K562 (cell line): Measurements from ENCODE around the gene FOXJ1. TPM values are rescaled to one million over a fixed set of nuclear protein-coding genes. Genes with fewer than 3 reads are reported as not detected.

ENCODE experiments used
- ATAC-seq: fragments of 200-7000 bp; cut with Tn5 transposase; 3 replicates; pipeline ENCODE4 v1.9.1; 2020; ENCODE audit warnings: moderate library complexity
- BruUV-seq: library from RNA; stranded (reverse); fragments of 400-500 nt; replicated peaks from 2 replicates; lab custom pipeline; 2021; lab: Mats Ljungman, UMichigan
- CTCF ChIA-PET: fragments of 300-600 bp; formaldehyde crosslinking; extraction: SDS; loops from one replicate; lab custom pipeline; 2021; ENCODE audit warnings: low intra/inter-chr PET ratio; lab: Yijun Ruan, JAX
- POLR2A ChIA-PET: fragments of 300-600, 350-650 bp; sonication (Branson Sonifier 250); formaldehyde crosslinking; extraction: SDS; loops from one replicate; lab custom pipeline; 2021; ENCODE audit warnings: antibody characterized with exemption, inconsistent platforms; lab: Yijun Ruan, JAX
- DNase-seq, 4 experiments: peaks; one replicate each; pipeline versions ENCODE4 v3.0.0 to v3.0.0-alpha.2; 2011 to 2018; ENCODE audit warnings: low spot score in 3 of 4, mixed read lengths in 3 of 4; ENCODE audit errors: extremely low read depth in 1 of 4
- FAIRE-seq: peaks from 2 replicates; lab custom pipeline; 2011; peaks lifted over from hg19 to GRCh38; lab: Jason Lieb, UNC
- H2AFZ ChIP-seq: 2 replicates; pipeline ENCODE4 v1.6.0; 2011; ENCODE audit warnings: low read depth, low read length, control low read depth, inconsistent platforms
- H3K27ac ChIP-seq: fragments of 200-600 bp; 3 replicates; pipeline ENCODE4 v1.8.0; 2011; ENCODE audit warnings: low read depth, mild to moderate bottlenecking, control low read depth, inconsistent platforms, low read length, moderate library complexity, mixed read lengths; ENCODE audit errors: extremely low read depth
- H3K27me3 ChIP-seq, 2 experiments: fragments of 300-600 bp in 1 of 2; 2 replicates in 1 of 2; 3 replicates in 1 of 2; pipeline versions ENCODE4 v1.6.0 to v1.8.0; 2011; ENCODE audit warnings: inconsistent platforms in 2 of 2, low read length in 2 of 2, mild to moderate bottlenecking in 1 of 2, mixed read lengths in 1 of 2, moderate library complexity in 1 of 2; ENCODE audit not compliant: control insufficient read depth in 2 of 2, insufficient read depth in 2 of 2
- H3K36me3 ChIP-seq: fragments of 300-600 bp; 3 replicates; pipeline ENCODE4 v1.8.0; 2011; ENCODE audit warnings: mild to moderate bottlenecking, low read length, inconsistent platforms; ENCODE audit not compliant: control insufficient read depth, insufficient read depth
- H3K4me1 ChIP-seq, 2 experiments: fragments of 200-600 bp in 1 of 2; replicated peaks in 1 of 2; 2 replicates in 1 of 2; 3 replicates in 1 of 2; pipeline versions ENCODE4 v1.5.1 to v1.8.0; 2011; ENCODE audit warnings: inconsistent platforms in 2 of 2, low read length in 2 of 2, mild to moderate bottlenecking in 1 of 2, mixed read lengths in 1 of 2, moderate library complexity in 1 of 2; ENCODE audit not compliant: control insufficient read depth in 2 of 2, insufficient read depth in 2 of 2
- H3K4me2 ChIP-seq: 2 replicates; pipeline ENCODE4 v1.6.1; 2011; ENCODE audit warnings: low read length, control low read depth, inconsistent platforms, mixed read lengths; ENCODE audit not compliant: insufficient read depth
- H3K4me3 ChIP-seq: fragments of 200-600 bp; sonication (generic), shearing (Covaris generic); 2 replicates; pipeline ENCODE4 v1.5.1; 2016; ENCODE audit warnings: control low read depth, inconsistent platforms
- H3K79me2 ChIP-seq: fragments of 200-600 bp; 3 replicates; pipeline ENCODE4 v1.8.0; 2011; ENCODE audit warnings: low read length, inconsistent platforms; ENCODE audit not compliant: control insufficient read depth, insufficient read depth
- H3K9ac ChIP-seq, 2 experiments: 2 replicates each; pipeline versions ENCODE4 v1.6.0 to v1.6.1; 2011; ENCODE audit warnings: low read depth in 2 of 2, low read length in 2 of 2, control low read depth in 1 of 2, inconsistent platforms in 1 of 2, mild to moderate bottlenecking in 1 of 2, mixed read lengths in 1 of 2; ENCODE audit not compliant: insufficient read depth in 1 of 2
- H3K9me1 ChIP-seq: one replicate; pipeline ENCODE4 v1.6.0; 2011; ENCODE audit warnings: inconsistent platforms, mild to moderate bottlenecking, low read length, moderate library complexity; ENCODE audit not compliant: control insufficient read depth, insufficient read depth
- H3K9me3 ChIP-seq: replicated peaks from 2 replicates; pipeline ENCODE4 v1.5.1; 2011; ENCODE audit warnings: low read depth, low read length, inconsistent platforms; ENCODE audit not compliant: control insufficient read depth, insufficient read depth
- H4K20me1 ChIP-seq: replicated peaks from 2 replicates; pipeline ENCODE4 v1.6.1; 2011; ENCODE audit warnings: low read length, inconsistent platforms, mixed read lengths; ENCODE audit not compliant: control insufficient read depth, insufficient read depth
- KAT2B ChIP-seq: IDR thresholded peaks from one replicate; pipeline ENCODE4 v1.6.1; 2012; ENCODE audit warnings: low read depth, mild to moderate bottlenecking, control low read depth, inconsistent platforms, low read length, moderate library complexity
- KAT7 ChIP-seq: sonication (generic); formaldehyde crosslinking; IDR thresholded peaks from 2 replicates; pipeline ENCODE4 v1.8.0; 2022; ENCODE audit warnings: missing genetic modification reagents, mild to moderate bottlenecking, borderline replicate concordance
- MECOM ChIP-seq: fragments of 250-450 bp; sonication (Bioruptor Pico); IDR thresholded peaks from 2 replicates; pipeline ENCODE4 v1.8.0; 2022; ENCODE audit warnings: inconsistent platforms
- NR4A1 ChIP-seq, 2 experiments: fragments of 250-450 bp in 1 of 2; fragments of 450-650 bp in 1 of 2; sonication (Bioruptor Pico) in 1 of 2; IDR thresholded peaks; 2 replicates each; pipeline versions ENCODE4 v1.4.0 to v1.6.1; 2016 to 2020; ENCODE audit warnings: mild to moderate bottlenecking in 2 of 2, missing compliant biosample characterization in 1 of 2, missing genetic modification characterization in 1 of 2, moderate library complexity in 1 of 2
- RBFOX2 ChIP-seq: fragments of 200-400 bp; formaldehyde crosslinking; IDR thresholded peaks from 2 replicates; pipeline ENCODE4 v1.6.1; 2017; ENCODE audit warnings: low read depth, mild to moderate bottlenecking, low read length, moderate library complexity
- TEAD1 ChIP-seq, 2 experiments: fragments of 450-650 bp in 1 of 2; sonication (generic) in 1 of 2; formaldehyde crosslinking; IDR thresholded peaks; 2 replicates each; pipeline versions ENCODE4 v1.4.0 to v1.8.0; 2020 to 2022; ENCODE audit warnings: mild to moderate bottlenecking in 2 of 2, missing genetic modification reagents in 1 of 2
- ZFP91 ChIP-seq: sonication (generic); formaldehyde crosslinking; IDR thresholded peaks from 2 replicates; pipeline ENCODE4 v1.8.0; 2022; ENCODE audit warnings: mild to moderate bottlenecking, missing genetic modification reagents
- WGBS: fragments of 100-300 bp; shearing (Covaris generic); methylation state at CpG from one replicate; pipeline ENCODE4 v1.1.6; 2016; ENCODE audit warnings: low coverage, mixed read lengths; ENCODE audit not compliant: insufficient coverage; ENCODE audit errors: missing lambda C conversion rate; 5-methylcytosine and 5-hydroxymethylcytosine counted together
- in situ Hi-C: fragments of 300-500 bp; cut with MboI; formaldehyde crosslinking; loops from 4 replicates; pipeline ENCODE4 v1.15.0; 2018; ENCODE audit warnings: inconsistent platforms, mixed read lengths
- intact Hi-C: fragments of 100-400 bp; cut with micrococcal nuclease; formaldehyde crosslinking; loops from 2 replicates; pipeline ENCODE4 v1.14.2; 2022
- polyA plus RNA-seq, 8 experiments: library from polyadenylated mRNA; depleted of rRNA in 4 of 8; stranded (reverse) in 5 of 8; unstranded in 3 of 8; fragments of >200 nt; fragmentation: Nextera tagmentation in 2 of 8; fragmentation: Illumina TruSeq in 1 of 8; extraction: Ambion mirVana in 2 of 8; extraction: Trizol in 1 of 8; gene quantifications; 2 replicates each; pipeline versions ENCODE4 v1.2.1 to v1.2.3, GENCODE V29; 2011 to 2014; ENCODE audit warnings: inconsistent platforms in 1 of 8, missing spikeins in 1 of 8
- total RNA-seq, 7 experiments: library from RNA; depleted of rRNA in 6 of 7; stranded (reverse); fragments of >200 nt in 6 of 7; fragmentation: Illumina TruSeq in 2 of 7; extraction: Trizol in 2 of 7; gene quantifications; 2 replicates each; pipeline versions ENCODE4 v1.2.1 to v1.2.3, GENCODE V29; 2011 to 2021; ENCODE audit warnings: low replicate concordance in 1 of 7

FOXJ1 gene
- total and polyA plus RNA-seq, 9 of the 15 experiments (the other 6 are each of a cell fraction or from before 2014, with no cell fraction given): 0.07 TPM; not detected in 8

- TSS peak; percentile 99 for BruUV-seq
- H3K4me1 ChIP-seq: peaks cover 12 to 15% of the 10 kb centered on the region in 2 experiments
- intact Hi-C loops (no loop called here), in situ Hi-C loops (no loop called here)
- H2AFZ ChIP-seq: peak overlapping the region; percentile 99
- H3K4me2 ChIP-seq: peak overlapping the region; percentile 95
- no peaks in the 10 kb centered on the region for H3K27me3 ChIP-seq
- CTCF ChIA-PET: no interaction called here
- H4K20me1 ChIP-seq: no peaks in the 10 kb centered on the region
- H3K9ac ChIP-seq: peak overlapping the region; percentile 81 to 95
- peak overlapping the region; percentile 88 for H3K4me3 ChIP-seq
- peaks cover 11% of the 10 kb centered on the region for H3K79me2 ChIP-seq
- H3K36me3 ChIP-seq: peaks cover 23% of the 10 kb centered on the region; the same call in 2 of the 3 replicates
- H3K27ac ChIP-seq: peak overlapping the region; percentile 79
- POLR2A ChIA-PET: interaction anchor here (0.7 to 1.1 kb wide), 5 partner anchors 14 to 371 kb away, joined by 3 to 5 read pairs (median 3); no protein-coding TSS in a partner anchor
- H3K9me1 ChIP-seq: peaks cover 2% of the 10 kb centered on the region
- FAIRE-seq (no peak), ATAC-seq (no peak), DNase-seq (no peak)
- H3K9me3 ChIP-seq: no peaks in the 10 kb centered on the region
- WGBS: 80% methylated on average over 22 of the region's 29 CpGs
- TF ChIP-seq RBFOX2 (peak; percentile 58), NR4A1 (CRISPR knock-in tag; IDR thresholded peaks at IDR 0.05) (no peak), NR4A1 (tag; IDR thresholded peaks at IDR 0.05) (0 out of 2 replicates have a peak, but pooled peaks have one; percentile 5), ZFP91 (CRISPR knock-in tag) (no peak), MECOM (CRISPR knock-in tag) (no peak), KAT2B (no peak), KAT7 (CRISPR knock-in tag) (0 out of 2 replicates have a peak, but pooled peaks have one; percentile 17), TEAD1 (CRISPR knock-in tag; IDR thresholded peaks at IDR 0.05) (0 out of 4 replicates have a peak, but pooled peaks of 1 of the 2 experiments have one; percentile 9)
Measured at GRCh38 chr17:76104140-76104895, 36.7 kb downstream of the FOXJ1 start.
